NCI-H2029 (cell line): ENCODE data around the gene NUTM2G.
"Not testable (repeated sequence)": the region's sequence is repeated elsewhere in the genome, so short reads cannot be mapped to it uniquely, and the experiment has no call there.

Experiments used
- DNase-seq: peaks from one replicate; lab custom pipeline; 2025; lab: John Stamatoyannopoulos, UW

Gene NUTM2G

GRCh38 chr9:96928543-96928942 lies at the start of gene NUTM2G:
NUTM2G (plus strand) TSS chr9:96928843; CDS start chr9:96929025, 182 bp downstream.
- DNase-seq, result not testable (repeated sequence)

- DNase-seq, result no peak
These were observed 44.7 kb upstream of the NUTM2G start for GRCh38 chr9:96883922-96884321.

- no peak for DNase-seq
These were observed 44.2 kb upstream of the NUTM2G start for GRCh38 chr9:96884443-96884842.

- DNase-seq, result no peak
These were observed 43.2 kb upstream of the NUTM2G start for GRCh38 chr9:96885424-96885823.

- DNase-seq, result no peak
These were observed 40.1 kb upstream of the NUTM2G start for GRCh38 chr9:96888591-96888990.

- DNase-seq, result no peak
These were observed 36.5 kb upstream of the NUTM2G start for GRCh38 chr9:96892131-96892530.

- not testable (repeated sequence) for DNase-seq
These were observed 28.6 kb upstream of the NUTM2G start for GRCh38 chr9:96900010-96900409.

- not testable (repeated sequence) for DNase-seq
These were observed 23.5 kb upstream of the NUTM2G start for GRCh38 chr9:96904947-96905722.

- not testable (repeated sequence) for DNase-seq
These were observed 20.2 kb upstream of the NUTM2G start for GRCh38 chr9:96908479-96908878.

- DNase-seq, result not testable (repeated sequence)
These were observed 13.1 kb upstream of the NUTM2G start for GRCh38 chr9:96915539-96915938.

GRCh38 chr9:96916531-96916930 lies 12.1 kb upstream of the NUTM2G start:
- not testable (repeated sequence) for DNase-seq

GRCh38 chr9:96918550-96918949 lies 10.1 kb upstream of the NUTM2G start:
- not testable (repeated sequence) for DNase-seq

- not testable (repeated sequence) for DNase-seq
These were observed 7.8 kb upstream of the NUTM2G start for GRCh38 chr9:96920803-96921202.

- not testable (repeated sequence) for DNase-seq
These were observed 3.1 kb upstream of the NUTM2G start for GRCh38 chr9:96925587-96925986.

GRCh38 chr9:96931665-96932064 lies 3.0 kb downstream of the NUTM2G start:
- DNase-seq, result not testable (repeated sequence)

GRCh38 chr9:96934097-96934496 lies 5.5 kb downstream of the NUTM2G start:
- not testable (repeated sequence) for DNase-seq

GRCh38 chr9:96934706-96935105 lies 6.1 kb downstream of the NUTM2G start:
- DNase-seq, result not testable (repeated sequence)

GRCh38 chr9:96935401-96935800 lies 6.8 kb downstream of the NUTM2G start:
- not testable (repeated sequence) for DNase-seq

- not testable (repeated sequence) for DNase-seq
These were observed 8.8 kb downstream of the NUTM2G start for GRCh38 chr9:96937442-96937841.

GRCh38 chr9:96938957-96939665 lies 10.5 kb downstream of the NUTM2G start:
- DNase-seq, result not testable (repeated sequence)

GRCh38 chr9:96940982-96941381 lies 12.3 kb downstream of the NUTM2G start:
- DNase-seq, result not testable (repeated sequence)

- not testable (repeated sequence) for DNase-seq
These were observed 13.0 kb downstream of the NUTM2G start for GRCh38 chr9:96941628-96942027.

GRCh38 chr9:96942181-96942580 lies 13.5 kb downstream of the NUTM2G start:
- not testable (repeated sequence) for DNase-seq
